HCEC 1CT (cell line): ENCODE results near the gene RBPJ.
A peak's percentile ranks its signal among the peaks of the same experiment; 100 is the strongest.
"Not testable (repeated sequence)": the region's sequence is repeated elsewhere in the genome, so short reads cannot be mapped to it uniquely, and the experiment has no call there.

Source experiments
- DNase-seq: peaks from one replicate; pipeline ENCODE4 v3.0.0-alpha.2; 2017

Gene RBPJ

DNA sequence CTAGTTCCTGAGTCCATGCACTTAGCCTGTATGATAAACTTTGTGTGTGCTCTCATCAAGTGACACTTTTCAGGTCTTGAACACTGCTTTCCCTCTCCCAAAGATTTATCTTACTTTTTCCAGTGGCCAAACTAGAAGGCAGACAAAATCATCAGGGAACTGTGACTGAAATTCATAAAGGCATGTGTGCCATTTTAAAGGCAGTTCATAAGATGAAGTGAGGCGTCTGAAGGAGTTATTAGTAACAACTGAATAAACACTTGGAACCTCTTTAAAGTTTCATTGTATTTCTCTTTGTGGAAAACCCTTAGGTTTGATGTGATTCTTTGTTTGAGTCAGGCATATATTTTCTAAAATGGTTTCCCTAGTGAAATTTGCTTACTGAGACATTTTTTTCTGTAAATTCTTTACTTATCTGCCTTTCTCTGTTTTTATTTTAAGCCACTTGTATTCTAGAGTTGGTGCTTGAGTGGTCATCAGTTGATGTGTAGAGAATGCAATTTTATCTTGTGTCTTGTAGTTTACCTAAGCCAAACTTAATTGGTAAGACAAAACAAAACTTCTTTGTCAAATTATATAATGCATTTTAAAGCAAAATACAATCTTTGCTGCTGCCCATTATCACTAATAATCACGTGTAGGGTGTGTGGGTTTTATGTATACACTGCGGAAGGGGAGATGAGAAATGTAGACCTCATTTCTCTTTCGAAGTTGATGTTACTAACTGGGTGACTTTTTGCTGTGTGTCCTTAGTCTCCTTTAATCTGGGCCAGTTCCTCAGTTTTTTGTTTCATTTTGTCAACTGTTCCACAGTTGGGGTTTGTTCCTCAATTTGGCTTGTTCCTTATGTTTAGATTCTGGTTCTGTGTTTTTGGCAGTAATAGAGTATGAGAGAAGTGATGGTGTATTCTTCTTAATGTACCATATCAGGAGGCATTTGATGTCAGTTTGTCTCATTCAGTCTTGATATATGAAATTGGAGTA, 56.8 kb downstream of the RBPJ start:
- DNase-seq, result no peak

- DNase-seq, result no peak
Observed at GRCh38 chr4:26379837-26380236, 59.0 kb downstream of the RBPJ start.

GRCh38 chr4:26380740-26381139, 59.9 kb downstream of the RBPJ start:
- DNase-seq, result no peak

DNA sequence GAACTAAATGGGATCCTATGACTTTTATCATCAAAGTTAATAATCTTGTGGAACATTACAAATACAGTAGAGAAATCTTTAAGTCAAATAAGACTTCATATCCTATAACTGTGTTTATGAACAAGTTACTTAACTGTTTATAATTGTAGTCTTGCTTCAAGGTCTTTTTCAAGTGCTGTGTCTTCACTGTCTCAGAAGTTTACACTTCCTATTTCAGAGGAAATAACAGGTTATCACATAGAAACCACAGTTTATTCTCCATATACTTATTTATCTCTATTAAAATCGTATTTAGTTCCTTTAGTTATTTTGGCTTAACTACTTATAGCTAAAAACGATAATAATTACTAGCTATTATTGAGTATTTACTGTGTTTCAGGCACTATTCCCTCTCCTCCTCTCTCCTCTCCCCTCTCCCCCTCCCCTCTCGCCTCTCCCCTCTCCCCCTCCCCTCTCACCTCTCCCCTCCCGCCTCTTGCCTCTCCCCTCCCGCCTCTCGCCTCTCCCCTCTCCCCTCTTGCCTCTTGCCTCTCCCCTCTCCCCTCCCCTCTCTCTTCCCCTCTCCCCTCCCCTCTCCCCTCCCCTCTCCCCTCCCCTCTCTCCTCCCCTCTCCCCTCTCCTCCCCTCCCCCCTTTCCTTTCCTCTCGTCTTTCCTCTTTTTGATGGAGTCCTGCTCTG, 63.7 kb downstream of the RBPJ start:
- no peak for DNase-seq

DNA sequence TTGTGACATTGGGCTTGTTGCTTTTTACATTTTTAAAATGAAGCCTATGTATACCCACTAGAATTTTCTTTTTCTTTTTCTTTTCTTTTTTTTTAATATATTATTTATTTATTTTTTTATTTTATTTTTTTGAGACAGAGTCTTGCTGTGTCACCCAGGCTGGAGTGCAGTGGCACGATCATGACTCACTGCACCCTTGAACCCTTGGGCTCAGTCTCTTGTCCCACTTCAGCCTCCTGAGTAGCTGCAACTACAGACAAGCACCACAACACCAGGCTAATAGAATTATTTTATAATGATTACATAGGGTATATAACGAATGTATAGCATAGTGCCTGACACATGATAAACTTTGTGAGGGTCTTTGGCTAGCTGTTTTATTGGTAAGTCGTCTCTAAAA, 64.9 kb downstream of the RBPJ start:
- no peak for DNase-seq

DNA sequence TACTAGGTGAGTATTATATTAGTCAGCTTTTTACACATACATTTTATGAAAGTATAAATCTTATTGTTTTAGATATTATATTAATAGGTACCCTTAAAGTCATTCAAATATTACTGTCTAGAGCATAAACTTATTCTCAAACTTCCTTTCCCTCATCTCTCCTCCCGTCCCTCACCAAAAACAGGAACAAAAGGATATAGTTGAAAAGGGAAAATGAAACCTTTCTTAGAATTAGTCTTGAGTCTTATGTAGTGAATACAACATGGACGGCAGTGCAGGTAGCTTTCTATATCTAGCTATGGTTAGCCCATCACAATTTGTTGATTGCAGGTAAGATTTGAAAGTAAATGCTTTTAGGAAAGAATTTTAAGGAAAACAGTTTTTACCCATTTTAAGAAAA, 65.6 kb downstream of the RBPJ start:
- DNase-seq, result no peak

GRCh38 chr4:26388671-26389070, 67.9 kb downstream of the RBPJ start:
- DNase-seq, result peak; percentile 39

- DNase-seq, result no peak
Observed at GRCh38 chr4:26397086-26397485, 76.3 kb downstream of the RBPJ start.

GRCh38 chr4:26400132-26400531, 79.3 kb downstream of the RBPJ start:
- no peak for DNase-seq

DNA sequence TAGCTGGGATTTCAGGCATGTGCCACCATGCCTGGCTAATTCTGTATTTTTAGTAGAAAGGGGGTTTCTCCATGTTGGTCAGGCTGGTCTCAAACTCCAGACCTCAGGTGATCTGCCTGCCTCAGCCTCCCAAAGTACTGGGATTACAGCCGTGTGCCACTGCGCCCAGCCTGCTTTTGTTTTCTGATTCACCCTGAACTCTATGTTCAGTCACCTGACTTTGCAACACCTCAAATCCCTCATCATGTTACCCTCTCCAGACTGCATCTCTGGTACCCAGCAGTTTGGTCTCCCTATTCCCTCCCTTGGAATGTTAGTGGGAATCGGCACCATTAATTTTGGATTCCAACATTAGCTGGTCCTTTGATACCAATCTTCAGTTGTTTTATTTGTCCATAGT, 81.2 kb downstream of the RBPJ start:
- not testable (repeated sequence) for DNase-seq

GRCh38 chr4:26402458-26402857, 81.6 kb downstream of the RBPJ start:
- DNase-seq, result no peak

DNA sequence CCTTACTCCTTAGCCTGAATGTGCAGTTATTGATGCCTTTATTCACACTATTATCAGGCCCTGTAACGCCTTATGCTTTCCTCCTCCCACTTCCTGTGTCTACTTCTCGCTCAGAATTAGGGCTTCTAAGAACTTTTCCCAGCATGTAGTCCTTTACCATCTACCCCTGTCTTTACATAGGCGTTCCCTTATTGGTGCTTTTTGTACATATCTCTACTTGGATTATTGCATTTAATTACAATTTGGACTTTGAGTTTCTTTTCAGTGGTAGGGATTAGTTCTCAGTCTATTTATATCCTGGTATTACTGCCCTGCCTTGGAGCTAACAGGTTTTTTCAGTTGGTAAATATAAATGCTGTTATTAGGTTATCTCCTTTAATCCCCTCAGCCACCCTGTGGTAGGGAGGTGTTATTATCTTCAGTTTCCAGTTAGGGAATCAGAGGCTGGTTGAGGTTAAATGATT, 84.0 kb downstream of the RBPJ start:
- no peak for DNase-seq

DNA sequence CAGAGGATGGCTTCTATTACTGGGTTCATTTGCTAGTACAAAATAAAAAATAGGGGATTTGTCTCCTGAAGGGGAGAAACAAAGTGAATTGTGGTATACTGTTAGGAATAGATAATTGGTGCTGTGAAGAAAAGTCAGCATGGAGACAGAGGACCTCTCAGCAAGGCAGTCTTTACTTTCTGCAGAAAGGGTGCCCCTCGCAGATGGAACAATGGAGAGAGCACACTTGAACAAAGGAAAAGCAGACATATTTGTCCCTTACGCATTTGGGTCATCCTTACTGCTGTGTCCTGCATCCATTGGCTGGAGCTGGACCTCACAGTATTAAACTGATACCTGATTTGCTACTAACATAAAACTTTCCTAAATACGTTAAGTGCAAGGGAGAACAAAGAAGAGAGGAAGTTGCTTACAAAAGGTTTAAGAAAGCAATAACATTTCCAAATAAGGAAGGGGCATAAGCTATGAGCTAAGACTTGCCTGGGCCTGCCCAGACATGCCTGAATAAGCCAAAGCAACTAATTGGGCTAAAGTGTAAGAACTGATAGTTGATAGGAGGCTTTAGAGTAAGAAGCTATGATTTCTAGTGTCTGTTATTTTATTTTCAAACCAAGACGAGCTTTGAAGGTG, 85.6 kb downstream of the RBPJ start:
- DNase-seq, result peak; percentile 2

DNA sequence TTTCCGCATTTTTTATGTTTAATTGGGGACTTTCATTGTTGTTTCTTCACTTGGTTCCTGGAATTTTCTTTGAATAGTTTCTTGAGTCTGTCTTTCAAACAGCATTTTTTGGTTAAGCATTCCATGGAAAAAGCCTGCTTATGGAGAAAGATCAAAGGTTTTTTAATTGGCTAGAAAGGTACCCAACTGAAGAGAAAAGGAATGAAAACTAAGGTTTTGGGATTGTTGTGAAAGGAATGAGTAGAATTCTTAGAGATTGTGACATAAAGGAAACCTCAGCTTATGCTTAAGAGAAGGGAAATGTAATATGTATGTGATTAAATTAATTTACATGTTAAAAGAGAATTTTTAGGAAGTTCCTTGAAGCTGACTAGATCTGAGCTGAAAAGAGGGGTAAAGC, 86.7 kb downstream of the RBPJ start:
- DNase-seq, result no peak

- peak; percentile 40 for DNase-seq
Observed at GRCh38 chr4:26410385-26411293, 89.8 kb downstream of the RBPJ start.

DNA sequence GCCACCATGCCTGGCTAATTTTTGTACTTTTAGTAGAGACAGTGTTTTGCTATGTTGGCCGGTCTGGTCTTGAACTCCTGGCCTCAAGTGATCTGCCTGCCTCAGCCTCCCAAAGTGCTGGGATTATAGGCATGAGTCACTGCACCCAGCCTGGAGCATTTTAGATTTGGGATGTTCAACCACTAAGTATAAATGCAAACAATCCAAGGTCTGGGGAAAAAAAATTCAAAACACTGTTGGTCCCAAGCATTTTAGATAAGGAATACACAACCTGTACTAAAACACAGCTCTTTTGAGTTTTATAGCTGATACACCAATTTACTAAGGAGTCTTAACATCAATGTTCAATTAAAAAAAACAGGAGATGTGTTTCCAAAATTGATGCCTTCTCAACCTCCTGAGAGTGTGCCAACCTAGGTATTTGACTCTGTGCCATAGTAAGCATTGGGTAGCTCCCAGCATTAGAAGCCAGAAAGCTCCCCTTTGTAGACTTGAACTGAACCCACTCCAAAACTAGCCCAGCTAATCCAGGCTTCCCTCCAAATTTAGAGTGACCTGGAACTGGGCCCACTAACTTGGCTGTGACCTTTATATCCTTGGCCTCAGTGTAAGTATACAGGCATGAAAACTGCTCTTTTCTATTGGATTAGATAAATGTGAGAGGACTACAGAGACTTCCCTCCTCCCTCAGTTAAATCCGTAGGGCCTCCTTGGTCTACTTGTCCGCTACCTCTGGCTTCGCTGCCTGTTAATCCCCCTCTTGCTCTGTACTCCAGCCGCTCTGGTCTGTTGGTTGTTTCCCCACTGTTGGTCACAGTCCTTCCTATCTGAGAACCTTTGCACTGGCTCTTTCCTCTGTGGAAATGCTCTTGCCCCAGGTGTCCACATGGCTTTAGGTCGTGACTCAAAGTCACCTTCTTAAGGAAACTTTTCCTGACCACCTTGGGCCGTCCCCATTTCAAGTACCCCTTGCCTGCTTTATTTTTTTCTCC, 91.9 kb downstream of the RBPJ start:
- DNase-seq, result no peak

DNA sequence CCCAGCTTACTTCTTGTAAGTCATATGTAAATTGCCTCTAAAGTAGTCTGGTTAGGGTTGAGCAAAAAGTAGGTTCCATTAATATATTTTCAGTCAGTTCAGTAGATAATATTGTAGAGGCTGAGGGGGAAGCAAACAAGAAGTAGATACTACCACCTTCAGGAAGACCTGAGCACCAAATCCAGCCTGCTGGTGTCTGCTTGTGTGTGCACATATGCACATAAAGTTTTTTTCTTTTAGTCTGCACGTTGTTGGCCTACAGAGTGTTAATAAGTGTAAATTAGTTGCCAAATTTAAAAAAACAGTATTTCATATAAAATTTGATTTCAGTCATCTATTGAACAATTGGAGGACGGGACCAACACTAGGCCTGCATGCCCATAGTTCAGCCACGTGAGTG, 92.8 kb downstream of the RBPJ start:
- no peak for DNase-seq

DNA sequence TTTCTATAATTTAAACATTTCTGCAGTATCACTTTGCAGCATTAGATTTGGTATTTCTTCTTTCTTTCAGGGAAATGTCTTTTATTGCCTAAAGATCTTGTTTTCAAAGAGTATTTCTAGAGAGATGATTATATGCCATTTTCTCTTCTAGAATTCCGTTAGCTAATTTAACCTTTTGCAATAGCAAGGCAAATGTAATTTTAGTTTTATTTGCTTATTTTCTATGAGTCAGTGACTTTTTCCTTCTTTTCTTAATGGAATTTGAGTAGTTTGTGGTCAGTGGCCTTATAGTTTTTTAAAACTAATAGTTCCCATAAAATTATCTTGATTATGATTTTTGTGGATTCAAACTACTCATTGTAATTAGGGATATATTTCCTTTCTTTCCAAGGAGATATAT, 97.3 kb downstream of the RBPJ start:
- DNase-seq, result no peak

- DNase-seq, result no peak
Observed at GRCh38 chr4:26418850-26419249, 98.0 kb downstream of the RBPJ start.

DNA sequence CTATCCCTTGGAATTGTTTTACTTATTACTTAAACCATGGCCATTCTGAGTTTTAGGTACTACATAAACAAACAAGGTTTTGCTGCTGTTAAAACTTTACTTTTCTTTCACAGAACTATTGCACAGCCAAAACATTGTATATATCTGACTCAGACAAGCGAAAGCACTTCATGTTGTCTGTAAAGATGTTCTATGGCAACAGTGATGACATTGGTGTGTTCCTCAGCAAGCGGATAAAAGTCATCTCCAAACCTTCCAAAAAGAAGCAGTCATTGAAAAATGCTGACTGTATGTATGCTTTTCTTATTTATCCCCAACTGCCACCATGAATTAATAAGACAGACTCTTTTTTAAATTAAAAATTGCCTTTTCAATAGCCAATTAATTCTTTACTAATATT, 99.6 kb downstream of the RBPJ start:
- peak; percentile 51 for DNase-seq

DNA sequence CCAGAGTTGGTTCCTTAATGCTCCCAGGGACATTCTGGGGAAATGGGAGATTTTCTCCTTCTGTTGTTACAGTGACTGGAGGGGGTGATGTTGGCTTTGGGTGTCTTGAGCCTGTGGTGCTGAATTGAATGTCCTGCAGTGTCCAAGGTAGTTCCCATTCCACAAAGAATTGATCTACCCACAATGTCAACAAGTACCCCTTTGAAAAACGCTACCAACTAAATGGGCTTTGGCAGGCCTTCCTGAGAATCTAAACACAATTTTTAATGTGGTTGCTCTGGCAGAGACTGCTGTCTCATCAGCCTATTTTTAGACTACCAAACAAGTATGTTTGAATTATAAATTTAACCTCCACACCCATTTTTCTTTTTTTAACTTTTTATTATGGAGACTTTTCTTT, 100.1 kb downstream of the RBPJ start:
- DNase-seq, result no peak
